K562 (cell line): Measurements from ENCODE around the gene HK2. TPM values are rescaled to one million over a fixed set of nuclear protein-coding genes. Genes with fewer than 3 reads are reported as not detected.

Experiments
- ATAC-seq: fragments of 200-7000 bp; cut with Tn5 transposase; 3 replicates; pipeline ENCODE4 v1.9.1; 2020; ENCODE audit warnings: moderate library complexity
- BruUV-seq: library from RNA; stranded (reverse); fragments of 400-500 nt; replicated peaks from 2 replicates; lab custom pipeline; 2021; lab: Mats Ljungman, UMichigan
- CTCF ChIA-PET: fragments of 300-600 bp; formaldehyde crosslinking; extraction: SDS; loops from one replicate; lab custom pipeline; 2021; ENCODE audit warnings: low intra/inter-chr PET ratio; lab: Yijun Ruan, JAX
- POLR2A ChIA-PET: fragments of 300-600, 350-650 bp; sonication (Branson Sonifier 250); formaldehyde crosslinking; extraction: SDS; loops from one replicate; lab custom pipeline; 2021; ENCODE audit warnings: antibody characterized with exemption, inconsistent platforms; lab: Yijun Ruan, JAX
- DNase-seq, 4 experiments: peaks; one replicate each; pipeline versions ENCODE4 v3.0.0 to v3.0.0-alpha.2; 2011 to 2018; ENCODE audit warnings: low spot score in 3 of 4, mixed read lengths in 3 of 4; ENCODE audit errors: extremely low read depth in 1 of 4
- FAIRE-seq: peaks from 2 replicates; lab custom pipeline; 2011; peaks lifted over from hg19 to GRCh38; lab: Jason Lieb, UNC
- H2AFZ ChIP-seq: 2 replicates; pipeline ENCODE4 v1.6.0; 2011; ENCODE audit warnings: low read depth, low read length, control low read depth, inconsistent platforms
- H3K27ac ChIP-seq: fragments of 200-600 bp; 3 replicates; pipeline ENCODE4 v1.8.0; 2011; ENCODE audit warnings: low read depth, mild to moderate bottlenecking, control low read depth, inconsistent platforms, low read length, moderate library complexity, mixed read lengths; ENCODE audit errors: extremely low read depth
- H3K27me3 ChIP-seq, 2 experiments: fragments of 300-600 bp in 1 of 2; 2 replicates in 1 of 2; 3 replicates in 1 of 2; pipeline versions ENCODE4 v1.6.0 to v1.8.0; 2011; ENCODE audit warnings: inconsistent platforms in 2 of 2, low read length in 2 of 2, mild to moderate bottlenecking in 1 of 2, mixed read lengths in 1 of 2, moderate library complexity in 1 of 2; ENCODE audit not compliant: control insufficient read depth in 2 of 2, insufficient read depth in 2 of 2
- H3K36me3 ChIP-seq: fragments of 300-600 bp; 3 replicates; pipeline ENCODE4 v1.8.0; 2011; ENCODE audit warnings: mild to moderate bottlenecking, low read length, inconsistent platforms; ENCODE audit not compliant: control insufficient read depth, insufficient read depth
- H3K4me1 ChIP-seq, 2 experiments: fragments of 200-600 bp in 1 of 2; replicated peaks in 1 of 2; 2 replicates in 1 of 2; 3 replicates in 1 of 2; pipeline versions ENCODE4 v1.5.1 to v1.8.0; 2011; ENCODE audit warnings: inconsistent platforms in 2 of 2, low read length in 2 of 2, mild to moderate bottlenecking in 1 of 2, mixed read lengths in 1 of 2, moderate library complexity in 1 of 2; ENCODE audit not compliant: control insufficient read depth in 2 of 2, insufficient read depth in 2 of 2
- H3K4me2 ChIP-seq: 2 replicates; pipeline ENCODE4 v1.6.1; 2011; ENCODE audit warnings: low read length, control low read depth, inconsistent platforms, mixed read lengths; ENCODE audit not compliant: insufficient read depth
- H3K4me3 ChIP-seq: fragments of 200-600 bp; sonication (generic), shearing (Covaris generic); 2 replicates; pipeline ENCODE4 v1.5.1; 2016; ENCODE audit warnings: control low read depth, inconsistent platforms
- H3K79me2 ChIP-seq: fragments of 200-600 bp; 3 replicates; pipeline ENCODE4 v1.8.0; 2011; ENCODE audit warnings: low read length, inconsistent platforms; ENCODE audit not compliant: control insufficient read depth, insufficient read depth
- H3K9ac ChIP-seq, 2 experiments: 2 replicates each; pipeline versions ENCODE4 v1.6.0 to v1.6.1; 2011; ENCODE audit warnings: low read depth in 2 of 2, low read length in 2 of 2, control low read depth in 1 of 2, inconsistent platforms in 1 of 2, mild to moderate bottlenecking in 1 of 2, mixed read lengths in 1 of 2; ENCODE audit not compliant: insufficient read depth in 1 of 2
- H3K9me1 ChIP-seq: one replicate; pipeline ENCODE4 v1.6.0; 2011; ENCODE audit warnings: inconsistent platforms, mild to moderate bottlenecking, low read length, moderate library complexity; ENCODE audit not compliant: control insufficient read depth, insufficient read depth
- H3K9me3 ChIP-seq: replicated peaks from 2 replicates; pipeline ENCODE4 v1.5.1; 2011; ENCODE audit warnings: low read depth, low read length, inconsistent platforms; ENCODE audit not compliant: control insufficient read depth, insufficient read depth
- H4K20me1 ChIP-seq: replicated peaks from 2 replicates; pipeline ENCODE4 v1.6.1; 2011; ENCODE audit warnings: low read length, inconsistent platforms, mixed read lengths; ENCODE audit not compliant: control insufficient read depth, insufficient read depth
- ATF4 ChIP-seq: fragments of 450-650 bp; formaldehyde crosslinking; IDR thresholded peaks from 2 replicates; pipeline ENCODE4 v1.4.0; 2022; ENCODE audit warnings: mild to moderate bottlenecking, moderate library complexity
- CBX5 ChIP-seq: IDR thresholded peaks from 2 replicates; pipeline ENCODE4 v1.6.1; 2014; ENCODE audit warnings: low read depth, borderline replicate concordance
- CCNT2 ChIP-seq: IDR thresholded peaks from 2 replicates; pipeline ENCODE4 v1.6.1; 2011; ENCODE audit warnings: borderline replicate concordance, low read depth, mild to moderate bottlenecking, moderate library complexity, mixed read lengths, low read length; ENCODE audit not compliant: insufficient read length; ENCODE audit errors: extremely low read depth
- DPF2 ChIP-seq: fragments of 450-650 bp; IDR thresholded peaks from 2 replicates; pipeline ENCODE4 v1.6.1; 2016
- E2F5 ChIP-seq: sonication (generic); formaldehyde crosslinking; IDR thresholded peaks from 2 replicates; pipeline ENCODE4 v1.8.0; 2022; ENCODE audit warnings: mild to moderate bottlenecking, missing genetic modification reagents
- EZH2 ChIP-seq: IDR thresholded peaks from 2 replicates; pipeline ENCODE4 v1.6.1; 2012; ENCODE audit warnings: low read depth, mild to moderate bottlenecking, inconsistent platforms, low read length, borderline replicate concordance
- FOXJ3 ChIP-seq: sonication (generic); formaldehyde crosslinking; IDR thresholded peaks from 2 replicates; pipeline ENCODE4 v1.4.0; 2020; ENCODE audit warnings: mild to moderate bottlenecking, missing genetic modification reagents
- HSF4 ChIP-seq: fragments of 250-450 bp; sonication (Bioruptor Pico); IDR thresholded peaks from 2 replicates; pipeline ENCODE4 v2.1.2; 2022; ENCODE audit warnings: mild to moderate bottlenecking, moderate library complexity, borderline replicate concordance
- KAT7 ChIP-seq: sonication (generic); formaldehyde crosslinking; IDR thresholded peaks from 2 replicates; pipeline ENCODE4 v1.8.0; 2022; ENCODE audit warnings: missing genetic modification reagents, mild to moderate bottlenecking, borderline replicate concordance
- KLF13 ChIP-seq: fragments of 450-650 bp; IDR thresholded peaks from 2 replicates; pipeline ENCODE4 v1.6.1; 2016; ENCODE audit warnings: missing genetic modification characterization, low read depth, mild to moderate bottlenecking, missing compliant biosample characterization, moderate library complexity, borderline replicate concordance
- MTA1 ChIP-seq: fragments of 450-650 bp; IDR thresholded peaks from 2 replicates; pipeline ENCODE4 v1.6.1; 2017; ENCODE audit warnings: borderline replicate concordance
- MYC ChIP-seq, 2 experiments: fragments of 250-450 bp in 1 of 2; sonication (Bioruptor Pico) in 1 of 2; IDR thresholded peaks; 2 replicates each; pipeline versions ENCODE4 v1.5.1 to v1.6.1; 2012 to 2021; ENCODE audit warnings: low read depth in 2 of 2, borderline replicate concordance in 1 of 2, improper control_type of control experiment in 1 of 2, low read length in 1 of 2, mild to moderate bottlenecking in 1 of 2, moderate library complexity in 1 of 2
- PHF20 ChIP-seq: fragments of 450-650 bp; IDR thresholded peaks from 2 replicates; pipeline ENCODE4 v1.6.1; 2018; ENCODE audit not compliant: partially characterized antibody
- RNF2 ChIP-seq: sonication (generic); IDR thresholded peaks from 2 replicates; pipeline ENCODE4 v1.6.1; 2016
- SMARCA4 ChIP-seq: fragments of 450-650 bp; IDR thresholded peaks from 2 replicates; pipeline ENCODE4 v1.6.1; 2016
- SMARCB1 ChIP-seq: IDR thresholded peaks from 2 replicates; pipeline ENCODE4 v1.6.1; 2011; ENCODE audit warnings: improper control_type of control experiment, low read depth; ENCODE audit not compliant: insufficient read length
- SRSF1 ChIP-seq: fragments of 200-400 bp; formaldehyde crosslinking; IDR thresholded peaks from 2 replicates; pipeline ENCODE4 v1.6.1; 2017; ENCODE audit warnings: mild to moderate bottlenecking, low read depth, low read length, moderate library complexity
- ZBED1 ChIP-seq: IDR thresholded peaks from 2 replicates; pipeline ENCODE4 v1.6.1; 2014
- ZBTB33 ChIP-seq: sonication (generic); formaldehyde crosslinking; IDR thresholded peaks from 2 replicates; pipeline ENCODE4 v1.8.1; 2023; ENCODE audit warnings: mild to moderate bottlenecking, missing genetic modification reagents
- WGBS: fragments of 100-300 bp; shearing (Covaris generic); methylation state at CpG from one replicate; pipeline ENCODE4 v1.1.6; 2016; ENCODE audit warnings: low coverage, mixed read lengths; ENCODE audit not compliant: insufficient coverage; ENCODE audit errors: missing lambda C conversion rate; 5-methylcytosine and 5-hydroxymethylcytosine counted together
- in situ Hi-C: fragments of 300-500 bp; cut with MboI; formaldehyde crosslinking; loops from 4 replicates; pipeline ENCODE4 v1.15.0; 2018; ENCODE audit warnings: inconsistent platforms, mixed read lengths
- intact Hi-C: fragments of 100-400 bp; cut with micrococcal nuclease; formaldehyde crosslinking; loops from 2 replicates; pipeline ENCODE4 v1.14.2; 2022
- polyA plus RNA-seq, 8 experiments: library from polyadenylated mRNA; depleted of rRNA in 4 of 8; stranded (reverse) in 5 of 8; unstranded in 3 of 8; fragments of >200 nt; fragmentation: Nextera tagmentation in 2 of 8; fragmentation: Illumina TruSeq in 1 of 8; extraction: Ambion mirVana in 2 of 8; extraction: Trizol in 1 of 8; gene quantifications; 2 replicates each; pipeline versions ENCODE4 v1.2.1 to v1.2.3, GENCODE V29; 2011 to 2014; ENCODE audit warnings: inconsistent platforms in 1 of 8, missing spikeins in 1 of 8
- total RNA-seq, 7 experiments: library from RNA; depleted of rRNA in 6 of 7; stranded (reverse); fragments of >200 nt in 6 of 7; fragmentation: Illumina TruSeq in 2 of 7; extraction: Trizol in 2 of 7; gene quantifications; 2 replicates each; pipeline versions ENCODE4 v1.2.1 to v1.2.3, GENCODE V29; 2011 to 2021; ENCODE audit warnings: low replicate concordance in 1 of 7

The HK2 gene
- total and polyA plus RNA-seq, 9 of the 15 experiments (the other 6 are each of a cell fraction or from before 2014, with no cell fraction given) = 4.7 to 56.0 (median 19.9) TPM

- no peak for TF ChIP-seq ATF4
- no peak for TF ChIP-seq SRSF1
- no peak for TF ChIP-seq KLF13 (tag)
These were observed 93.7 kb downstream of the HK2 start (continued) for GRCh38 chr2:74927621-74928020.

GRCh38 chr2:74930811-74931486 is 97.0 kb downstream of the HK2 start:
- Histone ChIP-seq H3K4me3 (no peak overlapping the region), H2AFZ (no peak overlapping the region), H3K27ac (no peak overlapping the region), H3K4me2 (no peak overlapping the region), H4K20me1 (0 out of 2 replicates have a peak, but pooled peaks cover 3% of the 10 kb centered on the region), H3K4me1 (peaks cover 0 to 1% of the 10 kb centered on the region in 2 experiments; a peak in 2 of 5 replicates), H3K27me3 (no peaks in the 10 kb centered on the region), H3K79me2 (no peaks in the 10 kb centered on the region), H3K9ac (no peak overlapping the region), H3K36me3 (no peaks in the 10 kb centered on the region; the same call in 2 of the 3 replicates), H3K9me1 (no peaks in the 10 kb centered on the region), H3K9me3 (no peaks in the 10 kb centered on the region)
- in situ Hi-C loops = no loop called here
- intact Hi-C loops = no loop called here
- no TSS peak for BruUV-seq
- ChIA-PET CTCF (no interaction called here), POLR2A (interaction anchor here (0.7 kb wide), 1 partner anchor 848 kb away, joined by 3 read pairs; no protein-coding TSS in a partner anchor)
- 27% methylated on average over 8 of the region's 8 CpGs for WGBS
- ATAC-seq (no peak), FAIRE-seq (no peak), DNase-seq (no peak)
- TF ChIP-seq SMARCB1 (no peak), FOXJ3 (CRISPR knock-in tag) (no peak), SMARCA4 (no peak), ZBTB33 (CRISPR knock-in tag) (no peak), KAT7 (CRISPR knock-in tag) (no peak), RNF2 (no peak), DPF2 (no peak), E2F5 (CRISPR knock-in tag) (no peak), PHF20 (no peak), EZH2 (no peak), MTA1 (no peak), MYC (IDR thresholded peaks at IDR 0.05; ENCODE audit: low read depth, low read length) (no peak), MYC (CRISPR knock-in tag; IDR thresholded peaks at IDR 0.05; ENCODE audit: borderline replicate concordance, low read depth) (no peak), HSF4 (CRISPR knock-in tag) (no peak), ZBED1 (no peak), CBX5 (no peak), CCNT2 (no peak)
